Loucy (cell line): Measurements from ENCODE around the gene PCDHGA2.
"Not testable (repeated sequence)": the region's sequence is repeated elsewhere in the genome, so short reads cannot be mapped to it uniquely, and the experiment has no call there.

Experiments
- EZH2phosphoT487 ChIP-seq: fragments of 200-600 bp; IDR thresholded peaks from 2 replicates; pipeline ENCODE4 v1.6.1; 2018; ENCODE audit warnings: antibody characterized with exemption, mild to moderate bottlenecking, moderate library complexity, borderline replicate concordance
- TF ChIP-seq, protein P1 (sequence below): fragments of 200-600 bp; sonication (generic); conservative IDR thresholded peaks from 2 replicates; pipeline ENCODE4 v1.5.1; 2014; ENCODE audit warnings: mild to moderate bottlenecking, antibody characterized with exemption, low read length

DNA sequence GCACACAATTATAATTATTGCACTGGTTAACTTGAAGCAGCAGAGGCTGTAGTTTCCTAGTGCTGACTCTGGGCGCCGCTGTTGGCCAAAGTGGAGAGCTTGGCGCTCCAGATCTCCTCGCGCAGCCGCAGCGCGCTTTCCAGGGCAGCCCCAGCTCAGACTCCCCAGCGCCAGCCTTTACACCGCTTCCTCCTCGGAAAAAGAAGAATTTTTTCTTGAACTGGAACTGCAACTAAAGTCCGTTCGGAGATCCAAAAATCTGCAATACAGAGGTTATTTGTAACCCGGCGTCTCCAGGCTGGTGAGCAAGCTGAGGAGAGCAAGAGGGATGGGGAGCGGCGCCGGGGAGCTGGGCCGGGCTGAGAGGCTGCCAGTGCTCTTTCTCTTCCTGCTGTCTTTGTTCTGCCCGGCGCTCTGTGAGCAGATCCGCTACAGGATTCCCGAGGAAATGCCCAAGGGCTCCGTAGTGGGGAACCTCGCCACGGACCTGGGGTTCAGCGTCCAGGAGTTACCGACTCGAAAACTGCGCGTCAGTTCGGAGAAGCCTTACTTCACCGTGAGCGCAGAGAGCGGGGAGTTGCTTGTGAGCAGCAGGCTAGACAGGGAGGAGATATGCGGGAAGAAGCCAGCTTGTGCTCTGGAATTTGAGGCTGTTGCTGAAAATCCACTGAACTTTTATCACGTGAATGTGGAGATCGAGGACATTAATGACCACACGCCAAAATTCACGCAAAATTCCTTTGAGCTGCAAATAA lies 49.2 kb downstream of the PCDHGA2 start, which contains the start of gene PCDHGB4:
- TF ChIP-seq, protein P1, sequence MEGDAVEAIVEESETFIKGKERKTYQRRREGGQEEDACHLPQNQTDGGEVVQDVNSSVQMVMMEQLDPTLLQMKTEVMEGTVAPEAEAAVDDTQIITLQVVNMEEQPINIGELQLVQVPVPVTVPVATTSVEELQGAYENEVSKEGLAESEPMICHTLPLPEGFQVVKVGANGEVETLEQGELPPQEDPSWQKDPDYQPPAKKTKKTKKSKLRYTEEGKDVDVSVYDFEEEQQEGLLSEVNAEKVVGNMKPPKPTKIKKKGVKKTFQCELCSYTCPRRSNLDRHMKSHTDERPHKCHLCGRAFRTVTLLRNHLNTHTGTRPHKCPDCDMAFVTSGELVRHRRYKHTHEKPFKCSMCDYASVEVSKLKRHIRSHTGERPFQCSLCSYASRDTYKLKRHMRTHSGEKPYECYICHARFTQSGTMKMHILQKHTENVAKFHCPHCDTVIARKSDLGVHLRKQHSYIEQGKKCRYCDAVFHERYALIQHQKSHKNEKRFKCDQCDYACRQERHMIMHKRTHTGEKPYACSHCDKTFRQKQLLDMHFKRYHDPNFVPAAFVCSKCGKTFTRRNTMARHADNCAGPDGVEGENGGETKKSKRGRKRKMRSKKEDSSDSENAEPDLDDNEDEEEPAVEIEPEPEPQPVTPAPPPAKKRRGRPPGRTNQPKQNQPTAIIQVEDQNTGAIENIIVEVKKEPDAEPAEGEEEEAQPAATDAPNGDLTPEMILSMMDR, result not testable (repeated sequence)
- not testable (repeated sequence) for TF ChIP-seq EZH2phosphoT487
